A549 treated with dexamethasone at 1 μM for 4 hours (cell line): ENCODE results near the gene PDCD11. TPM values are rescaled to one million over a fixed set of nuclear protein-coding genes. Genes with fewer than 3 reads are reported as not detected.

Source experiments
- total RNA-seq: library from RNA; stranded (reverse); fragments of 200-300 nt; extraction: Qiagen RNA extraction; gene quantifications from 5 replicates; pipeline ENCODE4 v1.2.3, GENCODE V29; 2022

The PDCD11 gene, protein sequence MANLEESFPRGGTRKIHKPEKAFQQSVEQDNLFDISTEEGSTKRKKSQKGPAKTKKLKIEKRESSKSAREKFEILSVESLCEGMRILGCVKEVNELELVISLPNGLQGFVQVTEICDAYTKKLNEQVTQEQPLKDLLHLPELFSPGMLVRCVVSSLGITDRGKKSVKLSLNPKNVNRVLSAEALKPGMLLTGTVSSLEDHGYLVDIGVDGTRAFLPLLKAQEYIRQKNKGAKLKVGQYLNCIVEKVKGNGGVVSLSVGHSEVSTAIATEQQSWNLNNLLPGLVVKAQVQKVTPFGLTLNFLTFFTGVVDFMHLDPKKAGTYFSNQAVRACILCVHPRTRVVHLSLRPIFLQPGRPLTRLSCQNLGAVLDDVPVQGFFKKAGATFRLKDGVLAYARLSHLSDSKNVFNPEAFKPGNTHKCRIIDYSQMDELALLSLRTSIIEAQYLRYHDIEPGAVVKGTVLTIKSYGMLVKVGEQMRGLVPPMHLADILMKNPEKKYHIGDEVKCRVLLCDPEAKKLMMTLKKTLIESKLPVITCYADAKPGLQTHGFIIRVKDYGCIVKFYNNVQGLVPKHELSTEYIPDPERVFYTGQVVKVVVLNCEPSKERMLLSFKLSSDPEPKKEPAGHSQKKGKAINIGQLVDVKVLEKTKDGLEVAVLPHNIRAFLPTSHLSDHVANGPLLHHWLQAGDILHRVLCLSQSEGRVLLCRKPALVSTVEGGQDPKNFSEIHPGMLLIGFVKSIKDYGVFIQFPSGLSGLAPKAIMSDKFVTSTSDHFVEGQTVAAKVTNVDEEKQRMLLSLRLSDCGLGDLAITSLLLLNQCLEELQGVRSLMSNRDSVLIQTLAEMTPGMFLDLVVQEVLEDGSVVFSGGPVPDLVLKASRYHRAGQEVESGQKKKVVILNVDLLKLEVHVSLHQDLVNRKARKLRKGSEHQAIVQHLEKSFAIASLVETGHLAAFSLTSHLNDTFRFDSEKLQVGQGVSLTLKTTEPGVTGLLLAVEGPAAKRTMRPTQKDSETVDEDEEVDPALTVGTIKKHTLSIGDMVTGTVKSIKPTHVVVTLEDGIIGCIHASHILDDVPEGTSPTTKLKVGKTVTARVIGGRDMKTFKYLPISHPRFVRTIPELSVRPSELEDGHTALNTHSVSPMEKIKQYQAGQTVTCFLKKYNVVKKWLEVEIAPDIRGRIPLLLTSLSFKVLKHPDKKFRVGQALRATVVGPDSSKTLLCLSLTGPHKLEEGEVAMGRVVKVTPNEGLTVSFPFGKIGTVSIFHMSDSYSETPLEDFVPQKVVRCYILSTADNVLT (N-terminal part only)
- 32.9 to 42.0 TPM (median 39.9 TPM) in 5 replicates for total RNA-seq

DNA sequence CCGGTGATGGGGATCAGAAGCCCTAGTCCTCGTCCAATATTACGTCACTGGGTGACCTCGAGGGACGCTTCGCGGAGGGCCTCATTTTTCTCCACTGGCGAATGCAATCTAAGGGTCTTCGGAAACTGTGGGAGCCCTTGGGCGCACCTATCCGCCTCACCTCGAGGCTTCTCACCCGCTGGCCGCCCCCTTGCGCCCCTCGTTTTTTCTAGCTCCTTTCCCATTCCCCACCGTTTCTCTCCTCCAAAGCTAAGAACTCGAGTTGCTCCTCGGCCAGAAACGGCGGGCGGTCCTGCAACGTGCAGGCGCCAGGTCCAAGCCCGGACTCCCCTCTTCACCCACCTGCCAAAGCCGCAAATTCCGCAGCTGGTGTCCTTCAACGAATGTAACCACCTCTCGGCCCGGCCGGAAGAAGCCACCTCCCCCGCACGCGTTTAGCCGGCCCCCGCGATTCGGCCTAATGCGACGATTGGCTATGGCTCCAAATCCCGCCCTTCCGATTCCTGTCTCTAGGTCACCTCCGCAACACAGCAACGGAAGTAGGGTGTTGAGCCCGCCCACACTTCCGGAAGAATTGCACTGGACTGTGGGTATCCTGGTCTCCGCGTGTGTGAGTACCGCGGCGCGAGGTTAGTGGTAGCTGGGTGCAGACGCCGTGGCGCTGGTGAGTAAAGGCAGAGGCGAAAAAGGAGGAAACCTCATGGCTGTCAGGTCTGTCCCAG is at the start of gene PDCD11, which contains the start of gene ATP5MK:
Gene PDCD11, plus strand, starts transcription at position 560 of the 722 bp plus-strand sequence. CDS start 1,801 bp downstream, outside the sequence.
Gene ATP5MK, minus strand, starts transcription at position 409 of the 722 bp plus-strand sequence. CDS start 4,018 bp downstream, outside the sequence.

DNA sequence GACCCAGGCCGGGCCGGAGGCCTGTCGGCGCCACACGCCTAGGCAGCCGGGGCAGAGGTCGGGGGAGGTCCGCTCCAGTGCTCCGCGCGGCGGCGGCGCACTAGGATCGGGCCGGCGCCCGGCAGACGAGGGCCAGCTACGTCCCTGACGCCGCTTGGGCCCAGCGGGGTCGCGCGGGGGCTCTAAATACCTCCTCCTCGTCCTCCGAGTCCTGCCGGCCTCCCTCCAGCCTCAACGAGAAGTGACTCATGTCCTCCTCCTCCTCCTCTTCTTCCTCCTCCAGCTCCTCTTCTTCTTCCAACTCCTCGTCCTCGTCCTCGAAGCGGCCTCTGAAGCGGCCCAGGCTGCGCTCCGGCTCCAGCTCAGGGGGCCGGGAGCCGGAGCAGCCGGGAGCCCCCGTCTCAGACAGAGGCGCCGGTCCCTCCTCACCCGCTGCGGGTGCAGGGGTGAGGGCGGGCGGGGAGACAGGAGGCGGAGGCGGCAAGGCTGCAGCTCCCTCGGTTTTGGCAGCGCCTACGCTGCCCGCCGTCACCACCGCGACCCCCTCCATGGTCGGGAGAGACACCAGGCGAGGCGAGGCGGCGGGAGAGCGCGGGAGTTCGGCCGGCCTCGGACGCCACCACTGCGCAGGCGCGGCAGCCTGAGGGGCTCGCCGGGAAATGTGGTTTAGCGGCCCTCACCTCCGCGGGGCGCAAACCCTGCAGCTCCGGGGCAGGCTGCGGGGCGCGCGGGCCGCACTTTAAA is 45.7 kb upstream of the PDCD11 start, which contains the start of gene PCGF6:
Gene PCGF6, minus strand, starts transcription at position 624 of the 744 bp plus-strand sequence. Its CDS starts 74 bp downstream, at position 550.

DNA sequence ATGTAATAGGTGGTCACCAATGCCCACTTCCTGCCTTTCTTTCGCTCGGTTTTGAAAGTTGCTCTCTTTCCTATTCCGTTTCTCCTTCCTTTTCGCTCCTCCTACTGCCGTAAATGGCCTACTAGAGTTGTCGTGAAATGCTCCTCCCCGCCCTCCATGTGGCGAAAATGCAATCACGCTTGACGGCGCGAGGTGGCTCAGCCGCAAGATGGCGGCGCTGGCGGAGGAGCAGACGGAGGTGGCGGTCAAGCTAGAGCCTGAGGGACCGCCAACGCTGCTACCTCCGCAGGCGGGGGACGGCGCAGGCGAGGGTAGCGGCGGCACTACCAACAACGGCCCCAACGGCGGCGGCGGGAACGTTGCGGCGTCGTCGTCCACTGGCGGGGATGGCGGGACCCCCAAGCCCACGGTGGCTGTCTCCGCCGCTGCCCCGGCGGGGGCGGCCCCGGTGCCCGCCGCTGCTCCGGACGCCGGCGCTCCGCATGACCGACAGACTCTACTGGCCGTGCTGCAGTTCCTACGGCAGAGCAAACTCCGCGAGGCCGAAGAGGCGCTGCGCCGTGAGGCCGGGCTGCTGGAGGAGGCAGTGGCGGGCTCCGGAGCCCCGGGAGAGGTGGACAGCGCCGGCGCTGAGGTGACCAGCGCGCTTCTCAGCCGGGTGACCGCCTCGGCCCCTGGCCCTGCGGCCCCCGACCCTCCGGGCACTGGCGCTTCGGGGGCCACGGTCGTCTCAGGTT is 28.5 kb upstream of the PDCD11 start, which contains the start of gene TAF5:
Gene TAF5, plus strand, starts transcription at position 195 of the 737 bp plus-strand sequence. Its CDS starts 14 bp downstream, at position 209.

DNA sequence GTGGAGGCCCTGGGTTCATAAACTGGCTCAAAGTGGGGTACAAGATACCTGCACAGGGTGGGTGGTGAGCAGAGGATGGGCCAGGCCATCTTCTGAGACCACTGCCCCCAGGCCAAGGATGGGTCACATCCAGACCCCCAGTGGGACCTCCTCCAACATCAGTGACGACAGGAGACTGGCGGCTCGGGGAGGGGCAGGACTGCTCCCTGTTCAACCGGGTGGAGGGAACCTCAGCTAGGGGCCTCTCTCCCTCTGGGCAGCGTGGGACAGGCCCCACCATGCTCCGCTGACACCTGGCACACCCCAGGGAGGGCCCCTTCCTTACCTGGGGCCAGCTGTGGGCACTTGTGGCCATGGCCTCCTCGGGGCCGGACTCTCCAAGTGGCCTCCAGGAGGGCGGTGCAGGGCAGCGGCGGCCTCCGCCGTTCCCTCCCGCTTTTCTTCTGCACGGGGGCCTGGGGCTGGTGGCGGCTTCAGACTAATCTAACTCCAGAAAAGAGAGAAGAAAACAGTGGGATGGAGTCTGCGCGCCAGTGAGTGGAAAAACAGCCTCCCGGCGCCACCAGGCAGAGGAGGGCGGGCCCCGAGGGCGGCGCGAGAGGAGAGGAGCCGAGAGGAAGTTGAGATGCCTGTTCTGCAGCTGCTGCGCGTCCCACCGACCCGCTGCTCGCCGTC is 55.5 kb downstream of the PDCD11 start, which contains the start of gene CALHM2:
Gene CALHM2, minus strand, starts transcription at position 540 of the 675 bp plus-strand sequence. CDS start 2,429 bp downstream, outside the sequence.

DNA sequence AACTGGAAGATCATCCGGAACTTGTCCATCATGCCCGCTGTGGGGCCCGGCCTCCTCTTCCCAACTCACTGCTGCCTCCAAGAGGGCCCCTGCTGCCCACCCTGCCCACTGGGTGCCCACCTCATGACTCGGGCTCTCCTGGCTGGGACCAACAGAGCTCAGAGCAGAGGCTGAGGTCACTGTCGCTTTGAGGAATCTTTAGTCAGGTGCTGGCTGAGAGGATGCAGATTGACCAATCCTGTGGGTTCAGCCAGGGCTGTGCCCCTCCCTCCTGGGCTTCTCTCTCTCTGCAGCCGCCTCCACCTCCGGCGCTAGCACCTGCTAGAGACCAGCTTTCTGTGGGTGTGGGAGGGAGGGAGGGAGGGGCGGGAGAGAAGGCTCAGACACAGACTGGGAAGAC is 62.3 kb downstream of the PDCD11 start, which contains the start of gene CALHM1:
Gene CALHM1, minus strand, starts transcription at position 181 of the 400 bp plus-strand sequence. Its CDS starts 149 bp downstream, at position 32.

DNA sequence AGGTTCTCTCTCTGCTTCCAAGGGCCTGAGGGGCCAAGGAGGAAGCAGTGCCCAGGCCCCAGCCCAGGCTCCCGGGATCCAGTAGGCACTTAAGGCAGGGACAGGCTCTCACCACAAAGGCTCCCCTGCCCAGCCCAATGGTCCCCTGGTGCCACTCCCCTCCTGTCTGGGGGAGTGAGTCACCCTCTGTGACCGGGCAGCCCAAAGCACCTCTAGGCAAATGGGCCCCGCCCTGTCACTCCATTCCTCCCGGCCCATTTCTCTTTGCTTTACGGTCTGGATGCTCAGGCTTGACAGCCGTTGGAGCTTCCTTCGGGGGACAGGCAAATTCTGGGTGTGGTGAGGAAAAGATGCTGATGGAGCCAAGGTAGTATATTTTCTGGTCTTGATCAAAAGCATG is 82.7 kb downstream of the PDCD11 start, which contains the start of gene CALHM3:
Gene CALHM3, minus strand, starts transcription at position 106 of the 400 bp plus-strand sequence. CDS start 208 bp downstream, outside the sequence.

DNA sequence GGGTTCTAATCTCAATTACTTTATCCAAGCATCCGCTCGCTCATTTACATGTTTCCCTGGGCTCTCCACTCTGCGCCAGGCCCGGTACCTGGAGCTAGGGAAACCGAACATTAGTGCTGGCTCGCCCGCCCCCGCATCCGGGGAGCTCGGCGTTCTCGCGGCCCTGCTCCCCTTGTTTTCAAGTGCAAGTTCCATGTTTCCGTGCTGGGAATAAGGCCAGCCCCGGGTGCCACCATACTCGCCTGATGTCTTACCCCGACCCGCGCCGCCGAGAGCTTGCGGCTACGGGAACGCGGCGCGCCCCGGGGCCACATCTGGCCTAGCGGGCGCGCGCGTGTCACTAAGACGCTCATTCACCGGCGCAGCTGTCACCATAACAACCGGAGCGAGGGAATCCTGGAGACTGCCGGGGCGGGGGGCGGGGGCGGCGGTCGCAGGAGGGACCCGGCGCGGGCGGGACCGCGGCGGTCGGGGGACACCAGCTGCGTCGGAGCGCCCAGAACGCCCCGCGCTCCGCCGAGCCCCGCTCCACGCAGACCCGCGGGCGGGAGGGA is 97.0 kb downstream of the PDCD11 start, which contains the start of gene NEURL1:
Gene NEURL1, plus strand, starts transcription at position 344 of the 554 bp plus-strand sequence. CDS start 683 bp downstream, outside the sequence.

Other genes starting within 250 kb of the PDCD11 start
- gene NT5C2, start 203.4 kb upstream of the PDCD11 start, total RNA-seq, result 67.0 to 80.0 TPM (median 71.9 TPM) in 5 replicates
- gene RPEL1, start 150.7 kb upstream of the PDCD11 start, total RNA-seq, result 0.05 TPM in 2 of 5 replicates, not detected in the others
- gene INA, start 119.5 kb upstream of the PDCD11 start, total RNA-seq, result 15.0 to 25.3 TPM (median 19.0 TPM) in 5 replicates
- 9.8 to 11.4 TPM (median 10.9 TPM) in 5 replicates for gene PCGF6, start 45.5 kb upstream of the PDCD11 start, total RNA-seq
- 2.3 to 3.6 TPM (median 3.2 TPM) in 5 replicates for gene TAF5, start 28.6 kb upstream of the PDCD11 start, total RNA-seq
- 451 to 571 TPM (median 503 TPM) in 5 replicates for gene ATP5MK, start 151 bp upstream of the PDCD11 start, total RNA-seq
- 3.6 to 5.7 TPM (median 4.9 TPM) in 5 replicates for gene CALHM2, start 55.7 kb downstream of the PDCD11 start, total RNA-seq
- gene CALHM1, start 62.3 kb downstream of the PDCD11 start, total RNA-seq, result not detected in 5 replicates
- gene CALHM3, start 82.6 kb downstream of the PDCD11 start, total RNA-seq, result 0.22 to 0.42 TPM (median 0.31 TPM) in 5 replicates
- 0.55 to 0.88 TPM (median 0.73 TPM) in 5 replicates for gene NEURL1, start 97.1 kb downstream of the PDCD11 start, total RNA-seq